Measurements from ENCODE around the gene MARCHF2. TPM values are rescaled to one million over a fixed set of nuclear protein-coding genes. Genes with fewer than 3 reads are reported as not detected.

MARCHF2 gene
- total RNA-seq, 1 experiment from 2014 or later, result 27.5 TPM

DNA sequence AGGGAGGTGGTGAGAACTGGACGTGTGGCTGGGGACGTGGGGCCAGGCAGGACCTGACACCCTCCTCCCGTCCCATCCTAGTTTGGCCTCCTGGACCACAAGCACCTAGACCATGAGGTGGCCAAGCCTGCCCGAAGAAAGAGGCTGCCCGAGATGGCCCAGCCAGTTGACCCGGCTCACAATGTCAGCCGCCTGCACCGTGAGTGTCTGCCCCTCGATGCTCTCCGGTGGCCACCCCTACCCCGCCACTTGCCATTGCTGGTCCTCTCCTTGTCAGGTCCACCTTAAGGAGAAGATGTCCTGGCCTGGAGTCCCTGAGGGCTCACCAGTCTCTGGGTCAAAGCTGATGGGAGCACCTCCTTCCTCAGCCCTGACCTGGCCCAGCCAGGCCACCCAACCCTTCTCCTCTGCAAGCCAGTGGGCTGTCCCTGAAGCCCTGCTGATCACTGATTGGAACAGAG lies 47.0 kb upstream of the MARCHF2 start:
- H3T11ph ChIP-seq (ENCODE audit: low read length), result no peak overlapping the region
- H3K9ac ChIP-seq (ENCODE audit: extremely low read depth, insufficient read length, low read length), result no peak overlapping the region
- H2BK20ac ChIP-seq (ENCODE audit: low read depth, low read length, poor library complexity, severe bottlenecking), result no peak overlapping the region
- WGBS (ENCODE audit: extremely low coverage, insufficient read length, low lambda C conversion rate), result no CpG with 5 or more reads among the region's 11 CpGs
- H3K56ac ChIP-seq (ENCODE audit: insufficient read length, low read depth, low read length), result no peak overlapping the region
- Mint-ChIP-seq H3K4me3 (no peak overlapping the region), H3K9me3 (no peaks in the 10 kb centered on the region), H3K27ac (no peak overlapping the region), H3K4me1 (peaks cover 25 to 28% of the 10 kb centered on the region in 2 experiments), H3K27me3 (ENCODE audit: low read depth) (peaks cover 59% of the 10 kb centered on the region), H3K36me3 (ENCODE audit: insufficient read depth in 1 of 3, low read depth in 3 of 3) (peaks cover 0 to 3% (median 0%) of the 10 kb centered on the region in 3 experiments; a peak in 3 of 7 replicates)
- no peak overlapping the region for H4K5ac ChIP-seq (ENCODE audit: insufficient read length, low read depth, low read length)
- TF ChIP-seq, protein P1, sequence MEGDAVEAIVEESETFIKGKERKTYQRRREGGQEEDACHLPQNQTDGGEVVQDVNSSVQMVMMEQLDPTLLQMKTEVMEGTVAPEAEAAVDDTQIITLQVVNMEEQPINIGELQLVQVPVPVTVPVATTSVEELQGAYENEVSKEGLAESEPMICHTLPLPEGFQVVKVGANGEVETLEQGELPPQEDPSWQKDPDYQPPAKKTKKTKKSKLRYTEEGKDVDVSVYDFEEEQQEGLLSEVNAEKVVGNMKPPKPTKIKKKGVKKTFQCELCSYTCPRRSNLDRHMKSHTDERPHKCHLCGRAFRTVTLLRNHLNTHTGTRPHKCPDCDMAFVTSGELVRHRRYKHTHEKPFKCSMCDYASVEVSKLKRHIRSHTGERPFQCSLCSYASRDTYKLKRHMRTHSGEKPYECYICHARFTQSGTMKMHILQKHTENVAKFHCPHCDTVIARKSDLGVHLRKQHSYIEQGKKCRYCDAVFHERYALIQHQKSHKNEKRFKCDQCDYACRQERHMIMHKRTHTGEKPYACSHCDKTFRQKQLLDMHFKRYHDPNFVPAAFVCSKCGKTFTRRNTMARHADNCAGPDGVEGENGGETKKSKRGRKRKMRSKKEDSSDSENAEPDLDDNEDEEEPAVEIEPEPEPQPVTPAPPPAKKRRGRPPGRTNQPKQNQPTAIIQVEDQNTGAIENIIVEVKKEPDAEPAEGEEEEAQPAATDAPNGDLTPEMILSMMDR (conservative IDR thresholded peaks at IDR 0.05), result no peak
- no peak for DNase-seq
- no peak overlapping the region for H2AFZ ChIP-seq (ENCODE audit: low read length)
- no peaks in the 10 kb centered on the region for H4K20me1 ChIP-seq (ENCODE audit: control insufficient read depth, insufficient read depth, insufficient read length)
- H3K79me1 ChIP-seq (ENCODE audit: insufficient read depth, low read depth, low read length, poor library complexity, severe bottlenecking), result no peaks in the 10 kb centered on the region
- H2BK120ac ChIP-seq (ENCODE audit: low read depth, low read length, poor library complexity, severe bottlenecking), result no peak overlapping the region
- H3K23ac ChIP-seq (ENCODE audit: insufficient read length, low read depth, low read length), result no peak overlapping the region
- no peak overlapping the region for H3K27ac ChIP-seq (ENCODE audit: insufficient read length, low read depth, low read length)
- H3K23me2 ChIP-seq (ENCODE audit: insufficient read length, low read depth, low read length, poor library complexity, severe bottlenecking), result peaks cover 6% of the 10 kb centered on the region
- peaks cover 4% of the 10 kb centered on the region; the same call in 1 of the 2 replicates for H3K4me1 ChIP-seq (ENCODE audit: insufficient read depth, low read length)
- H2BK5ac ChIP-seq (ENCODE audit: insufficient read length, low read length), result no peak overlapping the region
- no peak overlapping the region for H2BK12ac ChIP-seq (ENCODE audit: insufficient read length, low read depth, low read length)
- no peak overlapping the region for H2AK5ac ChIP-seq (ENCODE audit: insufficient read length, low read length)
- H3K14ac ChIP-seq (ENCODE audit: insufficient read depth, low read length), result no peak overlapping the region
- no peak overlapping the region for H3K4ac ChIP-seq (ENCODE audit: low read depth, low read length)
- no peaks in the 10 kb centered on the region for H3K9me3 ChIP-seq (ENCODE audit: control insufficient read depth, low read depth, low read length)
- no peak overlapping the region for H3K18ac ChIP-seq (ENCODE audit: insufficient read length, low read depth, low read length)
- H4K91ac ChIP-seq (ENCODE audit: insufficient read length, low read depth, low read length), result no peak overlapping the region
- H3K4me2 ChIP-seq (ENCODE audit: insufficient read depth, insufficient read length, low read length), result no peak overlapping the region
- H3K27me3 ChIP-seq (ENCODE audit: insufficient read depth, low read length), result no peaks in the 10 kb centered on the region; the same call in 1 of the 2 replicates
- no peaks in the 10 kb centered on the region for H3K79me2 ChIP-seq (ENCODE audit: insufficient read depth, low read length)
- H4K8ac ChIP-seq (replicated peaks; ENCODE audit: insufficient read length, low read depth, low read length), result no peak overlapping the region
- no peak overlapping the region for H2BK15ac ChIP-seq (ENCODE audit: low read depth, low read length)

All from H9 (cell line).